T-helper 1 cell treated with Interleukin-12 subunit alpha and Interleukin-12 subunit beta and Interleukin-4 antibody, amounts not matched to agents 30 ng/mL and 1 ng/mL, for 36 hours (primary cell): ENCODE measurements around the gene SQSTM1. TPM values are rescaled to one million over a fixed set of nuclear protein-coding genes. Genes with fewer than 3 reads are reported as not detected.

Experiments used
- intact Hi-C: fragments of 100-400 bp; cut with micrococcal nuclease; formaldehyde crosslinking; loops from one replicate; pipeline ENCODE4 v1.15.1; 2024
- total RNA-seq: library from RNA; stranded (reverse); gene quantifications from 2 replicates; pipeline ENCODE4 v1.2.3, GENCODE V29; 2022

SQSTM1 gene
- total RNA-seq, 1 donor from 2014 or later, result 254 TPM

- intact Hi-C loops, result loop anchor here (5.0 kb wide), 1 partner anchor 248 kb away; no protein-coding TSS in a partner anchor
These were observed 15.6 kb upstream of the SQSTM1 start for GRCh38 chr5:179805070-179805528.

- intact Hi-C loops, result loop anchor here (1.0 to 5.0 kb wide), 4 partner anchors 15 to 248 kb away; partner anchors contain the start of genes MAML1 and SQSTM1
These were observed 15.0 kb upstream of the SQSTM1 start for GRCh38 chr5:179805529-179806249.

GRCh38 chr5:179806250-179807048, 14.3 kb upstream of the SQSTM1 start, which contains the start of gene MGAT4B:
Gene MGAT4B (minus strand): TSS chr5:179806866. CDS start chr5:179806583, 283 bp downstream.
- intact Hi-C loops, result loop anchor here (1.0 to 5.0 kb wide), 6 partner anchors 10 to 249 kb away; partner anchors contain the start of genes MAML1, MRNIP and SQSTM1

- intact Hi-C loops, result loop anchor here (10.0 kb wide), 1 partner anchor 683 kb away; the partner anchor contains the start of gene CNOT6
These were observed 8.4 kb upstream of the SQSTM1 start for GRCh38 chr5:179812135-179812825.

- intact Hi-C loops, result loop anchor here (10.0 kb wide), 1 partner anchor 682 kb away; the partner anchor contains the start of gene CNOT6
These were observed 7.6 kb upstream of the SQSTM1 start for GRCh38 chr5:179812997-179813607.

GRCh38 chr5:179814090-179814489, 6.6 kb upstream of the SQSTM1 start:
- intact Hi-C loops, result loop anchor here (10.0 kb wide), 1 partner anchor 681 kb away; the partner anchor contains the start of gene CNOT6

GRCh38 chr5:179815491-179816249, 5.0 kb upstream of the SQSTM1 start:
- intact Hi-C loops, result loop anchor here (10.0 kb wide), 1 partner anchor 679 kb away; the partner anchor contains the start of gene CNOT6

- intact Hi-C loops, result loop anchor here (10.0 kb wide), 1 partner anchor 678 kb away; the partner anchor contains the start of gene CNOT6
These were observed 4.3 kb upstream of the SQSTM1 start for GRCh38 chr5:179816401-179816795.

- intact Hi-C loops, result loop anchor here (10.0 kb wide), 1 partner anchor 678 kb away; the partner anchor contains the start of gene CNOT6
These were observed 3.8 kb upstream of the SQSTM1 start for GRCh38 chr5:179816796-179817469.

GRCh38 chr5:179817470-179817840, 3.2 kb upstream of the SQSTM1 start:
- intact Hi-C loops, result loop anchor here (10.0 kb wide), 1 partner anchor 677 kb away; the partner anchor contains the start of gene CNOT6

GRCh38 chr5:179817890-179818745, 2.6 kb upstream of the SQSTM1 start:
- intact Hi-C loops, result loop anchor here (10.0 kb wide), 1 partner anchor 677 kb away; the partner anchor contains the start of gene CNOT6

- intact Hi-C loops, result loop anchor here (1.0 to 10.0 kb wide), 2 partner anchors 196 to 676 kb away; partner anchors contain the start of genes CNOT6 and HNRNPH1
These were observed 1.9 kb upstream of the SQSTM1 start for GRCh38 chr5:179818746-179819295.

GRCh38 chr5:179819296-179820126, 1.2 kb upstream of the SQSTM1 start:
- intact Hi-C loops, result loop anchor here (1.0 to 10.0 kb wide), 6 partner anchors 13 to 1615 kb away; partner anchors contain the start of genes CNOT6, HNRNPAB, HNRNPH1 and MGAT1

GRCh38 chr5:179820127-179820482, 600 bp upstream of the SQSTM1 start:
- intact Hi-C loops, result loop anchor here (2.0 to 10.0 kb wide), 4 partner anchors 13 to 1615 kb away; partner anchors contain the start of genes HNRNPAB, MGAT1 and MGAT4B

- intact Hi-C loops, result loop anchor here (1.0 to 10.0 kb wide), 10 partner anchors 10 to 1617 kb away; partner anchors contain the start of genes CANX, HNRNPAB, MAML1 and MGAT1
These were observed 773 bp downstream of the SQSTM1 start for GRCh38 chr5:179821298-179822058.

GRCh38 chr5:179822059-179822432, 1.3 kb downstream of the SQSTM1 start:
- intact Hi-C loops, result loop anchor here (5.0 to 10.0 kb wide), 2 partner anchors 980 to 1617 kb away; partner anchors contain the start of genes HNRNPAB and MGAT1
